ENCODE measurements around the gene PLSCR4. TPM values are rescaled to one million over a fixed set of nuclear protein-coding genes. Genes with fewer than 3 reads are reported as not detected.

The PLSCR4 gene
- total and polyA plus RNA-seq, 2 of the 4 experiments (the other 2 are of a cell fraction), result 3.8 to 4.4 TPM

- H4K20me1 ChIP-seq (ENCODE audit: insufficient read depth, low read length), result no peaks in the 10 kb centered on the region
- H3K4me1 ChIP-seq (ENCODE audit: control insufficient read depth, insufficient read depth, low read length), result no peaks in the 10 kb centered on the region
- H3K27ac ChIP-seq (ENCODE audit: insufficient read depth, low read length), result no peak overlapping the region
- H2BK20ac ChIP-seq (ENCODE audit: low read depth, low read length), result no peak overlapping the region
- no peak overlapping the region for H3K18ac ChIP-seq (ENCODE audit: low read depth, low read length)
- WGBS, 2 experiments (ENCODE audit: extremely low coverage in 2 of 2, insufficient read length in 1 of 2), result no CpG with 5 or more reads among the region's 1 CpG
- H3K4me2 ChIP-seq (ENCODE audit: low read depth, low read length), result no peak overlapping the region
- H2BK120ac ChIP-seq (ENCODE audit: low read depth, low read length), result no peak overlapping the region
- ChIA-PET POLR2A (ENCODE audit: unreplicated experiment) (no interaction called here), CTCF (interaction anchor here (0.6 kb wide), 1 partner anchor 11 kb away, joined by 3 read pairs; no protein-coding TSS in a partner anchor)
- ATAC-seq (ENCODE audit: low read depth) (no peak), DNase-seq (no peak)
- H3K4me3 ChIP-seq (ENCODE audit: insufficient read depth, low read depth, low read length), result no peak overlapping the region
- H2BK15ac ChIP-seq (ENCODE audit: low read depth, low read length), result no peak overlapping the region
- H2AK5ac ChIP-seq (ENCODE audit: low read depth, low read length), result no peak overlapping the region
- H2AK9ac ChIP-seq (replicated peaks; ENCODE audit: low read depth, low read length, poor library complexity), result no peak overlapping the region
- H3K36me3 ChIP-seq (ENCODE audit: control insufficient read depth, insufficient read depth, low read length), result no peaks in the 10 kb centered on the region
- no peaks in the 10 kb centered on the region for H3K79me1 ChIP-seq (ENCODE audit: low read depth in 1 of 2, low read length in 2 of 2)
- in situ Hi-C loops (cut with MboI; ENCODE audit: low sequenced_read_pairs) (no loop called here), dilution Hi-C loops (cut with HindIII; ENCODE audit: low sequenced_read_pairs, unreplicated experiment) (no loop called here), intact Hi-C loops (cut with micrococcal nuclease) (no loop called here)
- no peak overlapping the region for H3K56ac ChIP-seq (ENCODE audit: extremely low read depth, insufficient read depth, low read length)
- H3K9ac ChIP-seq (ENCODE audit: low read depth, low read length), result no peak overlapping the region
- H4K91ac ChIP-seq (ENCODE audit: insufficient read depth, low read depth, low read length), result no peak overlapping the region
- no peak overlapping the region for H3K14ac ChIP-seq (replicated peaks; ENCODE audit: low read depth, low read length)
- H3K9me3 ChIP-seq (ENCODE audit: control insufficient read depth, insufficient read depth, low read length), result no peaks in the 10 kb centered on the region
- no peak overlapping the region for H4K8ac ChIP-seq (ENCODE audit: low read depth in 2 of 2, low read length in 2 of 2)
- no peak overlapping the region for H3K23ac ChIP-seq (ENCODE audit: low read depth, low read length)
- no peak overlapping the region for H2AFZ ChIP-seq (replicated peaks; ENCODE audit: low read length, poor library complexity)
- TF ChIP-seq USF2 (IDR thresholded peaks at IDR 0.05; ENCODE audit: low read depth, low read length) (no peak), RFX5 (IDR thresholded peaks at IDR 0.05; ENCODE audit: low read depth, low read length) (no peak), FOS (IDR thresholded peaks at IDR 0.05; ENCODE audit: low read depth, low read length) (no peak), RAD21 (IDR thresholded peaks at IDR 0.05; ENCODE audit: low read length) (no peak), CEBPB (IDR thresholded peaks at IDR 0.05; ENCODE audit: low read depth, low read length) (no peak), ELK1 (IDR thresholded peaks at IDR 0.05; ENCODE audit: borderline replicate concordance, low read depth, low read length) (no peak), MAFK (IDR thresholded peaks at IDR 0.05; ENCODE audit: low read depth, low read length) (no peak), SMC3 (IDR thresholded peaks at IDR 0.05; ENCODE audit: low read depth, low read length) (no peak), RCOR1 (IDR thresholded peaks at IDR 0.05; ENCODE audit: insufficient replicate concordance, low read length) (no peak), NFE2L2 (IDR thresholded peaks at IDR 0.05; ENCODE audit: low read depth, low read length) (no peak), MAZ (IDR thresholded peaks at IDR 0.05; ENCODE audit: borderline replicate concordance, low read depth, low read length) (no peak), MXI1 (IDR thresholded peaks at IDR 0.05; ENCODE audit: borderline replicate concordance, low read depth, low read length) (no peak), POLR2A (IDR thresholded peaks at IDR 0.05; ENCODE audit: low read depth, low read length) (no peak), CHD1 (IDR thresholded peaks at IDR 0.05; ENCODE audit: low read depth, low read length) (no peak), BHLHE40 (IDR thresholded peaks at IDR 0.05; ENCODE audit: low read depth, low read length) (no peak), CTCF (conservative IDR thresholded peaks at IDR 0.05; ENCODE audit: low read depth, low read length) (no peak)
- H4K5ac ChIP-seq (ENCODE audit: low read depth, low read length), result no peak overlapping the region
- H3K9me1 ChIP-seq (ENCODE audit: insufficient read depth, low read length), result no peaks in the 10 kb centered on the region
- no peak overlapping the region for H3K4ac ChIP-seq (ENCODE audit: low read depth, low read length)
- H3K27me3 ChIP-seq (ENCODE audit: control insufficient read depth, insufficient read depth, low read length), result no peaks in the 10 kb centered on the region
- BruUV-seq (replicated peaks), result no TSS peak
- H2BK5ac ChIP-seq (ENCODE audit: low read depth, low read length, poor library complexity, severe bottlenecking), result no peak overlapping the region
These were observed 14.8 kb upstream of the PLSCR4 start for GRCh38 chr3:146265720-146266119.
